ENCODE data around the gene VDAC1. TPM values are rescaled to one million over a fixed set of nuclear protein-coding genes. Genes with fewer than 3 reads are reported as not detected.
A peak's percentile ranks its signal among the peaks of the same experiment; 100 is the strongest.

VDAC1 gene
- total RNA-seq, 2 donors from 2014 or later, result 37.6 to 65.1 TPM

GRCh38 chr5:133948721-133949120 lies 56.1 kb downstream of the VDAC1 start:
- TF ChIP-seq, protein P1, sequence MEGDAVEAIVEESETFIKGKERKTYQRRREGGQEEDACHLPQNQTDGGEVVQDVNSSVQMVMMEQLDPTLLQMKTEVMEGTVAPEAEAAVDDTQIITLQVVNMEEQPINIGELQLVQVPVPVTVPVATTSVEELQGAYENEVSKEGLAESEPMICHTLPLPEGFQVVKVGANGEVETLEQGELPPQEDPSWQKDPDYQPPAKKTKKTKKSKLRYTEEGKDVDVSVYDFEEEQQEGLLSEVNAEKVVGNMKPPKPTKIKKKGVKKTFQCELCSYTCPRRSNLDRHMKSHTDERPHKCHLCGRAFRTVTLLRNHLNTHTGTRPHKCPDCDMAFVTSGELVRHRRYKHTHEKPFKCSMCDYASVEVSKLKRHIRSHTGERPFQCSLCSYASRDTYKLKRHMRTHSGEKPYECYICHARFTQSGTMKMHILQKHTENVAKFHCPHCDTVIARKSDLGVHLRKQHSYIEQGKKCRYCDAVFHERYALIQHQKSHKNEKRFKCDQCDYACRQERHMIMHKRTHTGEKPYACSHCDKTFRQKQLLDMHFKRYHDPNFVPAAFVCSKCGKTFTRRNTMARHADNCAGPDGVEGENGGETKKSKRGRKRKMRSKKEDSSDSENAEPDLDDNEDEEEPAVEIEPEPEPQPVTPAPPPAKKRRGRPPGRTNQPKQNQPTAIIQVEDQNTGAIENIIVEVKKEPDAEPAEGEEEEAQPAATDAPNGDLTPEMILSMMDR (IDR thresholded peaks at IDR 0.05), result no peak
- no peak for TF ChIP-seq POLR2A (IDR thresholded peaks at IDR 0.05)
- intact Hi-C loops (cut with DNase I), result no loop called here
- no peaks in the 10 kb centered on the region for H3K9me3 ChIP-seq
- no peak overlapping the region for H3K4me3 ChIP-seq
- H3K36me3 ChIP-seq (replicated peaks in 1 of 2; ENCODE audit: insufficient read depth in 1 of 2, low read depth in 2 of 2), result no peaks in the 10 kb centered on the region
- ATAC-seq (no peak), DNase-seq (no peak)
- H3K27me3 ChIP-seq, result no peaks in the 10 kb centered on the region
- H3K4me1 ChIP-seq, result peaks cover 31% of the 10 kb centered on the region
- no peak overlapping the region for H3K27ac ChIP-seq

DNA sequence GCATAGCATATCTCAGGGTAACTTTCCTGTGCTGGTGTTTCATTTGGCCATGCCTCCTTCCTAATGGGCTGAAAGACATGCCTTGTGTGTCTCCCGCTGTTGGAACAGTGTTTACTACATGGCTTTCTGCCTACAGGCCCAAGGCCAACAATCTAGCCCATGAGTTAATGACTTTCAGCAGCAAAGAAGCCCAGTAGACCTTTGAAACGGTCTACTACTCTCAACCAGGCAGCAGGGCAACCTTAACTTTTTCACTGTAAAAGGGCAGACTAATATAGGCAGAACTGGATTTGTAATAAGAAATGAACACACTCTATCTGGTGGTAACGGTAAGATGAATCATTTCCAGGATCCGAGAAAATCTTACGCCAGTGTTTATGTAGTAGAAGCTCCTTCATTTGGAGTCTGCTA lies 57.3 kb downstream of the VDAC1 start:
- Histone ChIP-seq H3K36me3 (replicated peaks in 1 of 2; ENCODE audit: insufficient read depth in 1 of 2, low read depth in 2 of 2) (no peaks in the 10 kb centered on the region), H3K4me1 (peaks cover 38% of the 10 kb centered on the region), H3K27ac (peak overlapping the region in 2 of 4 donors; percentile 5 to 22), H3K4me3 (no peak overlapping the region), H3K9me3 (no peaks in the 10 kb centered on the region), H3K27me3 (no peaks in the 10 kb centered on the region)
- ATAC-seq, result peak; percentile 57
- TF ChIP-seq POLR2A (IDR thresholded peaks at IDR 0.05), result no peak
- TF ChIP-seq, protein P1 (IDR thresholded peaks at IDR 0.05), result no peak
- 43 to 47% methylated on average over 4 to 5 of the region's 5 CpGs for WGBS, 2 donors
- DNase-seq, result peak; percentile 44 to 76 (median 62)
- intact Hi-C loops (cut with DNase I), result no loop called here

GRCh38 chr5:133945568-133945967 lies 59.2 kb downstream of the VDAC1 start:
- 76 to 89% methylated on average over 3 of the region's 3 CpGs for WGBS, 2 donors
- Histone ChIP-seq H3K27me3 (no peaks in the 10 kb centered on the region), H3K27ac (no peak overlapping the region), H3K4me1 (peaks cover 28% of the 10 kb centered on the region), H3K9me3 (no peaks in the 10 kb centered on the region), H3K4me3 (no peak overlapping the region), H3K36me3 (replicated peaks in 1 of 2; ENCODE audit: insufficient read depth in 1 of 2, low read depth in 2 of 2) (no peaks in the 10 kb centered on the region)
- DNase-seq, result no peak
- intact Hi-C loops (cut with DNase I), result no loop called here
- no peak for TF ChIP-seq POLR2A (IDR thresholded peaks at IDR 0.05)
- TF ChIP-seq, protein P1 (IDR thresholded peaks at IDR 0.05), result no peak
- no peak for ATAC-seq

- H3K27ac ChIP-seq, result peak overlapping the region in 3 of 4 donors; percentile 25 to 36 (median 33)
- no peak overlapping the region for H3K4me3 ChIP-seq
- intact Hi-C loops (cut with DNase I), result no loop called here
- H3K27me3 ChIP-seq, result no peaks in the 10 kb centered on the region
- H3K4me1 ChIP-seq, result peaks cover 31% of the 10 kb centered on the region
- H3K9me3 ChIP-seq, result no peaks in the 10 kb centered on the region
- ATAC-seq, result peak; percentile 70
- 27 to 30% methylated on average over 17 to 19 of the region's 19 CpGs for WGBS, 2 donors
- DNase-seq, result peak; percentile 72 to 84 (median 78)
- no peaks in the 10 kb centered on the region for H3K36me3 ChIP-seq (replicated peaks in 1 of 2; ENCODE audit: insufficient read depth in 1 of 2, low read depth in 2 of 2)
- TF ChIP-seq, protein P1 (IDR thresholded peaks at IDR 0.05), result peak; percentile 44 to 83 (median 73)
- TF ChIP-seq POLR2A (IDR thresholded peaks at IDR 0.05), result no peak
Observed at GRCh38 chr5:133944263-133945185, 60.3 kb downstream of the VDAC1 start.

Measured in body of pancreas (tissue), 4 donors.